Fibroblast of mammary gland (primary cell): ENCODE data around the gene POLR2L.

Source experiments
- DNase-seq: peaks from one replicate; pipeline ENCODE4 v3.0.0-alpha.2; 2010; ENCODE audit warnings: low read depth
- H3K4me3 ChIP-seq: 2 replicates; pipeline ENCODE4 v1.5.1; 2011; ENCODE audit warnings: low read depth, mild to moderate bottlenecking, low read length, moderate library complexity; ENCODE audit not compliant: control insufficient read depth
- CTCF ChIP-seq: conservative IDR thresholded peaks from 2 replicates; pipeline ENCODE4 v1.5.1; 2011; ENCODE audit warnings: low read depth, low read length, inconsistent platforms; ENCODE audit not compliant: control insufficient read depth, insufficient read depth

POLR2L gene

GRCh38 chr11:855330-855674 lies 13.0 kb upstream of the POLR2L start:
- no peak for DNase-seq
- H3K4me3 ChIP-seq: no peak overlapping the region

GRCh38 chr11:854601-855329 lies 12.4 kb upstream of the POLR2L start:
- no peak for DNase-seq
- no peak for TF ChIP-seq CTCF
- H3K4me3 ChIP-seq: no peak overlapping the region

More at GRCh38 chr11:855330-855674, 13.0 kb upstream of the POLR2L start:
- no peak for TF ChIP-seq CTCF

- no peak for DNase-seq
- TF ChIP-seq CTCF: no peak
- H3K4me3 ChIP-seq: no peak overlapping the region
Measured at GRCh38 chr11:853682-854448, 11.5 kb upstream of the POLR2L start.

GRCh38 chr11:852762-853161 lies 10.4 kb upstream of the POLR2L start:
- DNase-seq: no peak
- H3K4me3 ChIP-seq: no peak overlapping the region
- no peak for TF ChIP-seq CTCF

- no peak overlapping the region for H3K4me3 ChIP-seq
- no peak for DNase-seq
- TF ChIP-seq CTCF: no peak
Measured at GRCh38 chr11:850775-851763, 8.7 kb upstream of the POLR2L start.
